Stimulated activated CD4-positive, alpha-beta T cell treated with anti-CD3 and anti-CD28 coated beads, Interleukin-1b, Interleukin-23, amount 100 ng/mL, for 4 hours (primary cell): ENCODE results near the gene TM9SF2.

Experiments used
- DNase-seq, 2 donors: peaks; one replicate each; pipeline ENCODE4 v3.0.0-alpha.2; 2020; ENCODE audit warnings: low read depth in 2 of 2

The TM9SF2 gene

DNA sequence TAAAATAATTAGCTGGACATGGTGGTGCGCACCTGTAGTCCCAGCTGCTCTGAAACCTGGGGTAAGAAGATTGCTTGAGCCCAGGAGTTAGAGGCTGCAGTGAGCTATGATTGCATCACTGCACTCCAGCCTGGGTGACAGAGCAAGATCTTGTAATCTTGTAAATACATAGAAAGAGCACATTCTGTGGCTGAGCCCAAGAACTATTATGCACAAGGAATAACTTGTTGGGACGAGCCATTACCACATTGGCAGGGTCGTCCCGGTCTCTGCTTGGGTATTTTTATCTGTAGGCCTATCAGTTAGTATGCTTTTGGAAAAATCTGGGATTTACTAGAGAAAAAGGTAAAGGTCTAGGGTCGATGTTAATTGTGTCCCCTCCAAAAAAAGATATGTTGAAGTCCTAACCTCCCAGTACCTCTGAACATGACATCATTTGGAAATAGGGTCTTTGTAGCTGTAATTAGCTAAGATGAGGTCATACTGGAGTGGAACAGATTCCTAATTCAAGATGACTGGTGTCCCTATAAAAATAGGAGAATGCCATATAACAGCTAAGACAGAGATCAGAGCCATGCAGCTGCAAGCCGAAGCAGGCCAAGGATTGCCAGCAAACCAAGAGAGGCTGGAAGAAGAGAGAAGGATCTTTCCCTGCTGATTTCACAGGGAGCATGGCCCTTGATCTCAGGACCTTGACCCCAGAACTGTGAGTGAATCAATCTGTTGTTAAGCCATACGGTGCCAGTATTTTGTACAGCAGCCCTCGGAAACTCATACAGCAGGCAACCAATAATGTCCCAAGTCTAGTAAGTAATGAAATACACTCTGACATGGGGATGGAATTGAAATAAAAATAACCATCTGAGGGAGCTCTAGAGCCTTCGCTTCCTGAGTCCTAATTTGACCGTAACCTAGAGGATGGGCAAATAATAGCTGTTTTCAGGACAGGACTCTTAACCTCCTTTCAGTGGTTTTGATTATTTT, 77.0 kb downstream of the TM9SF2 start:
- no peak for DNase-seq

DNA sequence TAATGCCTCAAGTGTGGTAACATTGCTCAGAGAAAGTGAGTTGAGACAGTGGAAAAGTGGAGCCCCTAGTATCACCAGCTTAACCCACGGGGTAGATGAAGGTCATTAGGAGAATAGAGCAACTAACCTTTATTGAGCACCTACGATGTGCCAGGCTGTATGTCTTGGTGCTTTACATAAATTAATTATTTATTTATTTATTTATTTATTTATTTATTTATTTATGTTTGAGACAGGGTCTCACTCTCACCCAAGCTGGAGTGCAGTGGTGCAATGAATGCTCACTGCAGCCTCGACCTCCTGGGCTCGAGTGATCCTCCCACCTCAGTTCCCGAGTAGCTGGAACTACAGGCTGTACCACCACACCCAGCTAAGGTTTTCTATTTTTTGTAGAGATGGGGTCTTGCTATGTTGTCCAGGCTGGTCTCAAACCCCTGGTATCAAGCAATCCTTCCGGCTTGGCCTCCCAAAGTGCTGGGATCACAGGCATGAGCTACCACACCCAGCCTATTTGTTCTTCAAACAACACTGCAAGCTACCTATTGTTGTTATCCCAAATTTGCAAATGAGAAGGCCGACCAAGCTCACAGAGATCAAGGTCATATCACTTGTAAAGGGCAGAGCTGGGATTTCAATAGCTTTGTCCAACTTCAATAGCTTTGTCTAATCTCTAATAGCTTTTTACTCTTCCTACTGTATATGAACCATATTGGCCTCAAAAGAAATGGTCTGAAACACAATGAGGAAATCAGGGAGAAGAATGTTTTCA, 79.4 kb downstream of the TM9SF2 start:
- DNase-seq = no peak

- DNase-seq = no peak
These were observed 81.2 kb downstream of the TM9SF2 start for GRCh38 chr13:99582511-99582910.

GRCh38 chr13:99585609-99586008, 84.3 kb downstream of the TM9SF2 start:
- no peak for DNase-seq

- DNase-seq = no peak
These were observed 85.7 kb downstream of the TM9SF2 start for GRCh38 chr13:99587021-99587420.

DNA sequence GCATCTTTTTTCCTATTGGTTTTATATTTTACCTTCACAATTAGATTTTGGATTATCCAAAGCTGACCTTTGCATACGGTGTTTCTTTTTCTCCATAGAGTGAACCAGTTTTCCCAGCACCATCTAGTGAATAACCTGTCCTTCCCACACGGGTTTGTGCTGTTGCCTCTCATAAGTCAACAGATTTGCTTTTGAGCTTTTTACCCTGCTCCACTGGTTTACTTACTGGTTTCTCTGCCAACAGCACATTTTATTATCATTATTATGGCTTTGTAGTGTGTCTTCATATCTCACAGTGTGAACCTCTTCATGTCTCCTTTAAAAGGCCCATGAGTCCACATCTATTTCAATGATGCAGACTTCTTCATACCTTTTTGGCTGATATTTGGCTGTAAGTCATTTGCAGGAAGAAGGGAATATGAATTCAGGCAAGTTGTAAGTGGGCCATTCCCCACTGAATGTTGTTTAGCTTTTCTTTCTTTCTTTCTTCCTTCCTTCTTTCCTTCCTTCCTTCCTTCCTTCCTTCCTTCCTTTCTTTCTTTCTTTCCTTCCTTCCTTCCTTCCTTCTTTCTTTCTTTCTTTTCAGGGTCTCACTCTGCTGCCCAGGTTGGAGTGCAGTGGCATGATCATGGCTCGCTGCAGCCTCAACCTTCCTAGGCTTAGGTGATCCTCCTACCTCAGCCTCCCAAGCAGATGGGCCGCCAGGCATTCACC, 86.8 kb downstream of the TM9SF2 start:
- DNase-seq = no peak

DNA sequence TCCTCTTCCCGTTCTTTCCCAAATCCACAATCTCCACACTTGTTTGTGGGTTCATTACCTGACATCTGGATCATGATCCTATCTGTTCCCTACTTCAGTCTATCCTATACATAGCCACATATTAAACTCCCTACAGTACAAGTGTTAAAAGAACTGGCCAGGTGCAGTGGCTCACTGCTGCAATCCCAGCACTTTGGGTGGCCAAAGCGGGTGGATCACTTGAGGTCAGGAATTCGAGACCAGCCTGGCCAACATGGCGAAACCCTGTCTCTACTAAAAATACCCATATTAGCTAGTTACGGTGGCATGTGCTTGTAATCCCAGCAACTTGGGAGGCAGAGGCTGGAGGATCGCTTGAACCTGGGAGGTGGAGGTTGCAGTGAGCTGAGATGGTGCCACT, 88.3 kb downstream of the TM9SF2 start:
- no peak for DNase-seq

GRCh38 chr13:99590519-99591011, 89.3 kb downstream of the TM9SF2 start:
- DNase-seq = no peak

GRCh38 chr13:99596180-99596579, 94.9 kb downstream of the TM9SF2 start:
- DNase-seq = no peak

GRCh38 chr13:99600318-99600717, 99.0 kb downstream of the TM9SF2 start:
- no peak for DNase-seq

- no peak for DNase-seq
These were observed 100.3 kb downstream of the TM9SF2 start for GRCh38 chr13:99601535-99601934.

DNA sequence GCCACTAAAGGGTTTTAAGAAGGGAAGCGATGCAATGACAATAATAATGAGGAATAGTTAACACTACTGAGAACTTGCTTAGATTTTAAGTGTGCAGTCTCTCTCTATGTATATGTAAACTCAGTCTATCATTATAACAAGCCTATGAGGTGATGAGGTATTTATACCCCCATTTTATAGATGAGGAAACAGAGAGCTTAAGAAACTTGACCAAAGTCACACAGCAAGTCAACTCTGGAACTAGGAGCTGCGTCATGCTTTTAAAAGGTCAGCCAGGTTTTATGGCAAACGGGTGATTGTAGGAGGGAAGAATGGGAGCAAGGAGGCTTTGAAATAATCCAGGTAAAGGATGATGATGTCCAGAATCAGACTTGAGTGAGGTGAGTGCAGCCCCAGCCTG, 103.4 kb downstream of the TM9SF2 start:
- no peak for DNase-seq

DNA sequence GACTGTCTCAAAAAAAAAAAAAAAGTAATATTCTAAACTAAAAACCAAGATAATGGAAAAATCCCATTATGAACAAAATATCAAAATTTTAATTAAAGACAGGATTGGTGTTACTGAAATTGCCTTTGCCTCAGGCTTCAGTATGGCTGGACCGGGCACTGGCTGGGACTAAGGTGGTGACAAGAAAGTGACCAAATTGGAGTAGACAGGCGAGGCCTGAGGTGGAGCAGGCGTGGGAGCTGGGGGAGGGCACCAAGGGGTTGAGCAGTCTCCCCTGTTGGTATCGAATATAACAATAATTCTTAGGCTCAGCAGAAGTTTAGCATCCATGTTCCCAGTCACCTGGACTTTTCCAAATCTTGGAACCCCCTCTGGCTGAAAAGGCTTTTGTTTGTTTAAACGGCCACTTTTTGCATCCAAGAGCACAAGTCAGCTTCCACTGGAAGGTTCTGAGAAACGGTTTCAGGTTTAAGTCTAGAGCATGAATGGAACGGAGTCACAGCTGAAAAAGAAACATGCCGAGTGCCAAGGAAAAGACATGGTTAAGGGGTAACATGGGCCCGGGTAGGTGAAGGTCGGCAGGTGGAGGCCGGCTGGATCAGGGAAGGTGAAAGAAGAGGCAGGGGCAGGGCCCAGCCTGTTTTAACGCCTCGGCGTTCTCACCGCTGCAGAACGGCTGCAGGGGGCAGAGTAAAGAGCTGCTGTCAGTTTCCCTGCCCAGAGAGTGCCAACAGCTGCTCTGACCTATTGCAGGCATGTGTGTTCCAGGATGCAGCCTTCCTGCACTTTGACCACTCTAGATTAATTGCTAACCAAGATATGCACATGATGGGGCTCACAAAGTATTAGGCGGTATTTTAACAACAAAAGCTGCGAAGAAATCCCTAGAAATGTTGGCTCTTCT, 104.4 kb downstream of the TM9SF2 start:
- peak; percentile 14 to 27 for DNase-seq

- peak; percentile 89 to 94 for DNase-seq
These were observed 105.2 kb downstream of the TM9SF2 start, which contains the start of gene CLYBL for GRCh38 chr13:99606324-99607066. Gene CLYBL, plus strand, starts transcription at chr13:99606690.

DNA sequence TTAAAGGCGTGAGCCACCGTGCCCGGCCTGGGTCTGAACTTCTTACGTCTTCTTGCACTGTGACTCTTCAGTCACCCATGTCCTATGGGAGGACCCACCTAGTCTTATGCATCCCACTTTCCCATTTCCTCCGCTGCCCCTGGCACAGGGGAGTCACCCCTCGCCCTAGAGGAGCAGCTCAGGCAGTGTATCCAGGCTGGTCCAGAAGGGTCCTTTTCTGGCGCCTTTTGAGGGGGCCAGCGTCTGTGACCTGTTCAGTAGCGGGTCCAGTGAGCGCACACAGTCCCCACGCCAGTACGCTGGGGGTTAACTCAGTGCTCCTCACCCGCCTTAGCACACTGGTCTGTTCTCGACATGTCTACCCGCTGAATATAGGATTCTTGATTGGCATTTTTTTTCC, 107.1 kb downstream of the TM9SF2 start:
- DNase-seq = no peak

GRCh38 chr13:99610702-99611289, 109.5 kb downstream of the TM9SF2 start:
- no peak for DNase-seq
